ENCODE results near the gene SAMD14. TPM values are rescaled to one million over a fixed set of nuclear protein-coding genes. Genes with fewer than 3 reads are reported as not detected.

The SAMD14 gene
- total RNA-seq, 2 experiments from 2014 or later = 0.47 to 1.3 TPM

DNA sequence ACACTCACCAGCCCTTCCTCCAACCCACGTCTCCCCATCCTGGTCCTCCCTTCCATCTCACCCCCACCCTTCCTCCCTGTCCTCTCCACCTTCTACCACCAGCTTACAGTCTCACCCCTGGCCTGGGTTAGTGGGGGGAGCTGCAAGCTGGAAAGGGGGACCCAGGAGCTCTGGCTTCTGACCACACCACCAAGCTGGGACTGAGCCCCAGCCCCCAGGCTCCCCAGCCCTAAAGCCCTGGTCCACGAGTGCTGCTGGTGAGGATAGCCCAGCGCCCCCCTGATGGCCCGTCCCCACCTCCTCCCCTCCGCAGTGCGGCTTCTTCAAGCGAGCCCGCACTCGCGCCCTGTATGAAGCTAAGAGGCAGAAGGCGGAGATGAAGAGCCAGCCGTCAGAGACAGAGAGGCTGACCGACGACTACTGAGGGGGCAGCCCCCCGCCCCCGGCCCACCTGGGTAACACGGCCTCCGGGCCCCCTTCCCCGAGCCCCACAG is 42.0 kb downstream of the SAMD14 start:
- ATAC-seq (no peak), DNase-seq (no peak)
- POLR2A ChIA-PET = interaction anchor here (0.9 kb wide), 1 partner anchor 12 kb away, joined by 3 read pairs; no protein-coding TSS in a partner anchor
- intact Hi-C loops (cut with micrococcal nuclease) = loop anchor here (1.0 kb wide), 1 partner anchor 62 kb away; no protein-coding TSS in a partner anchor
- no peaks in the 10 kb centered on the region for H3K4me1 Mint-ChIP-seq (ENCODE audit: low read depth)
- no peak overlapping the region for H3K4me3 Mint-ChIP-seq
- no peaks in the 10 kb centered on the region for H3K36me3 Mint-ChIP-seq (ENCODE audit: low read depth)
- CTCF ChIA-PET = interaction anchor here (0.6 to 2.9 kb wide), 30 partner anchors 9 to 229 kb away, joined by 3 to 140 read pairs (median 6); partner anchors contain the start of gene ITGA3
- no peak overlapping the region for H3K27ac Mint-ChIP-seq
- TF ChIP-seq CTCF (IDR thresholded peaks at IDR 0.05) = no peak
- H3K27me3 Mint-ChIP-seq = no peaks in the 10 kb centered on the region
- H3K9me3 Mint-ChIP-seq = no peaks in the 10 kb centered on the region

GRCh38 chr17:50087246-50087911 is 42.6 kb downstream of the SAMD14 start:
- no peak overlapping the region for H3K4me3 Mint-ChIP-seq
- DNase-seq (peak; percentile 84), ATAC-seq (peak; percentile 92)
- ChIA-PET POLR2A (interaction anchor here (0.6 to 0.9 kb wide), 3 partner anchors 13 to 155 kb away, joined by 3 read pairs; no protein-coding TSS in a partner anchor), CTCF (interaction anchor here (0.6 to 2.9 kb wide), 36 partner anchors 9 to 320 kb away, joined by 3 to 140 read pairs (median 5); partner anchors contain the start of gene ITGA3)
- H3K4me1 Mint-ChIP-seq (ENCODE audit: low read depth) = no peaks in the 10 kb centered on the region
- peak; percentile 100 for TF ChIP-seq CTCF (IDR thresholded peaks at IDR 0.05)
- intact Hi-C loops (cut with micrococcal nuclease) = loop anchor here (1.0 kb wide), 1 partner anchor 61 kb away; no protein-coding TSS in a partner anchor
- no peaks in the 10 kb centered on the region for H3K27me3 Mint-ChIP-seq
- no peak overlapping the region for H3K27ac Mint-ChIP-seq
- no peaks in the 10 kb centered on the region for H3K36me3 Mint-ChIP-seq (ENCODE audit: low read depth)
- H3K9me3 Mint-ChIP-seq = no peaks in the 10 kb centered on the region

- POLR2A ChIA-PET = no interaction called here
- CTCF ChIA-PET = interaction anchor here (0.8 to 2.3 kb wide), 3 partner anchors 13 to 129 kb away, joined by 3 to 12 read pairs (median 7); partner anchors contain the start of gene PDK2
- no peak overlapping the region for H3K27ac Mint-ChIP-seq
- no peak for TF ChIP-seq CTCF (IDR thresholded peaks at IDR 0.05)
- H3K4me3 Mint-ChIP-seq = no peak overlapping the region
- no peaks in the 10 kb centered on the region for H3K4me1 Mint-ChIP-seq (ENCODE audit: low read depth)
- H3K27me3 Mint-ChIP-seq = no peaks in the 10 kb centered on the region
- intact Hi-C loops (cut with micrococcal nuclease) = no loop called here
- DNase-seq = no peak
- H3K36me3 Mint-ChIP-seq (ENCODE audit: low read depth) = no peaks in the 10 kb centered on the region
- H3K9me3 Mint-ChIP-seq = no peaks in the 10 kb centered on the region
- no peak for ATAC-seq
These were observed 48.2 kb downstream of the SAMD14 start for GRCh38 chr17:50081757-50082156.

DNA sequence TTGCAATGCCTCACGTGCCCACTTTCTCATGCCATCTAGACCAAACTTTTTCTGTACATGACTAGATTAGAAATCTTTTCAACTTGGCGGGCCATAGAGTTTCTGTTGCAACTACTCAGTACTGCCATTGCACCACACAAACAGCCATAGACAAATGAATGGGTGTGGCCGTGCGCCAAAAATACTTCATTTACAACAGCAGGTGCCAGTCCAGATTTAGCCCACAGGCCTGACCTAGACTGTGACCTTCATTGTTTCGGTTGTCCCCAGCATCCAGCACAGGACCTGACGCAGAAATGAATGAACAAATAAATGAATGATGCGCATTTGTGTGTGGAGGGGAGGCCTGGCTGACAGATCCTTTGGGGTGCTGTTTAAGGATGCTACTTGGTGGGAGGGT is 49.1 kb downstream of the SAMD14 start:
- ChIA-PET POLR2A (no interaction called here), CTCF (interaction anchor here (1.6 to 2.3 kb wide), 2 partner anchors 13 to 54 kb away, joined by 7 to 12 read pairs; partner anchors contain the start of gene PDK2)
- H3K4me3 Mint-ChIP-seq = no peak overlapping the region
- intact Hi-C loops (cut with micrococcal nuclease) = no loop called here
- no peak for DNase-seq
- no peaks in the 10 kb centered on the region for H3K4me1 Mint-ChIP-seq (ENCODE audit: low read depth)
- no peak overlapping the region for H3K27ac Mint-ChIP-seq
- no peak for ATAC-seq
- H3K9me3 Mint-ChIP-seq = no peaks in the 10 kb centered on the region
- TF ChIP-seq CTCF (IDR thresholded peaks at IDR 0.05) = no peak
- no peaks in the 10 kb centered on the region for H3K36me3 Mint-ChIP-seq (ENCODE audit: low read depth)
- H3K27me3 Mint-ChIP-seq = no peaks in the 10 kb centered on the region

GRCh38 chr17:50080096-50080480 is 49.9 kb downstream of the SAMD14 start:
- TF ChIP-seq CTCF (IDR thresholded peaks at IDR 0.05) = no peak
- intact Hi-C loops (cut with micrococcal nuclease) = no loop called here

More at GRCh38 chr17:50080096-50080480, 49.9 kb downstream of the SAMD14 start:
- Mint-ChIP-seq H3K4me1 (ENCODE audit: low read depth) (no peaks in the 10 kb centered on the region), H3K36me3 (ENCODE audit: low read depth) (no peaks in the 10 kb centered on the region), H3K9me3 (no peaks in the 10 kb centered on the region), H3K4me3 (no peak overlapping the region), H3K27me3 (no peaks in the 10 kb centered on the region), H3K27ac (no peak overlapping the region)
- ChIA-PET CTCF (interaction anchor here (0.9 to 3.3 kb wide), 2 partner anchors 7 to 54 kb away, joined by 4 to 21 read pairs; no protein-coding TSS in a partner anchor), POLR2A (no interaction called here)
- DNase-seq (no peak), ATAC-seq (no peak)

Data from activated CD8-positive, alpha-beta T cell treated with anti-CD3 and anti-CD28 coated beads for 36 hours (primary cell).